ENCODE results near the gene EXO5. TPM values are rescaled to one million over a fixed set of nuclear protein-coding genes. Genes with fewer than 3 reads are reported as not detected.
A peak's percentile ranks its signal among the peaks of the same experiment; 100 is the strongest.

The EXO5 gene
- 1 to 10 TPM; 6.6 to 9.2 TPM for total RNA-seq
- polyA plus RNA-seq, result 1 to 10 TPM; 3.5 to 4.1 TPM

- under 1% methylated on average over 76 of the region's 76 CpGs for WGBS
- peak within 1 kb of the TSS; percentile 54 to 75 for H3K27ac ChIP-seq (ENCODE audit: low read depth in 1 of 2, low read length in 2 of 2)
- peak within 1 kb of the TSS; percentile 56 to 79 for H3K9ac ChIP-seq (ENCODE audit: low read depth in 1 of 2, low read length in 2 of 2)
- H3K36me3 ChIP-seq (ENCODE audit: control insufficient read depth in 4 of 4, insufficient read depth in 3 of 4, low read depth in 1 of 4, low read length in 3 of 4), result peaks cover 0 to 3% (median 1%) of the 10 kb centered on the region in 4 donors
- peaks cover 0 to 9% (median 3%) of the 10 kb centered on the region in 4 donors for H3K4me1 ChIP-seq (ENCODE audit: control insufficient read depth in 4 of 4, insufficient read depth in 4 of 4, low read length in 3 of 4)
- H3K27me3 ChIP-seq (ENCODE audit: control insufficient read depth in 4 of 4, insufficient read depth in 4 of 4, low read length in 3 of 4), result no peaks in the 10 kb centered on the region
- TF ChIP-seq ZBTB33 (IDR thresholded peaks at IDR 0.05) (peak; percentile 96), NR2F2 (IDR thresholded peaks at IDR 0.05) (no peak), RXRA (IDR thresholded peaks at IDR 0.05) (peak; percentile 1 to 4), GABPA (IDR thresholded peaks at IDR 0.05 in 1 of 2, conservative IDR thresholded peaks at IDR 0.05 in 1 of 2) (peak in 1 of 2 donors; percentile 69), MAX (IDR thresholded peaks at IDR 0.05) (peak; percentile 46), TAF1 (conservative IDR thresholded peaks at IDR 0.05) (peak; percentile 83), REST (IDR thresholded peaks at IDR 0.05) (peak; percentile 31), YY1 (IDR thresholded peaks at IDR 0.05) (peak; percentile 76), FOXA2 (IDR thresholded peaks at IDR 0.05) (no peak), HNF4A (conservative IDR thresholded peaks at IDR 0.05) (peak; percentile 18 to 35), RAD21 (IDR thresholded peaks at IDR 0.05) (peak; percentile 20 to 31)
- H3K9me3 ChIP-seq (ENCODE audit: control insufficient read depth in 4 of 4, low read length in 3 of 4), result peaks cover 4 to 13% (median 8%) of the 10 kb centered on the region in 4 donors
- DNase-seq (ENCODE audit: low spot score), result peak; percentile 87
- peak within 1 kb of the TSS; percentile 73 to 95 (median 92) for H3K4me3 ChIP-seq (ENCODE audit: low read depth in 1 of 3, low read length in 3 of 3)
Measured at GRCh38 chr1:40508375-40509341, at the start of gene EXO5. Gene EXO5, plus strand, starts transcription at chr1:40508767. Its CDS starts 5,778 bp downstream, at chr1:40514545.

GRCh38 chr1:40462956-40463590 lies 45.5 kb upstream of the EXO5 start:
- no peaks in the 10 kb centered on the region for H3K27me3 ChIP-seq (ENCODE audit: control insufficient read depth in 4 of 4, insufficient read depth in 4 of 4, low read length in 3 of 4)
- WGBS, result 95% methylated on average over 3 of the region's 3 CpGs
- no peak overlapping the region for H3K27ac ChIP-seq (ENCODE audit: low read depth in 1 of 2, low read length in 2 of 2)
- H3K4me3 ChIP-seq (ENCODE audit: low read depth in 1 of 3, low read length in 3 of 3), result peak overlapping the region in 1 of 3 donors; percentile 15
- H3K4me1 ChIP-seq (ENCODE audit: control insufficient read depth in 4 of 4, insufficient read depth in 4 of 4, low read length in 3 of 4), result no peaks in the 10 kb centered on the region
- H3K36me3 ChIP-seq (ENCODE audit: control insufficient read depth in 4 of 4, insufficient read depth in 3 of 4, low read depth in 1 of 4, low read length in 3 of 4), result peaks cover 0 to 28% (median 5%) of the 10 kb centered on the region in 4 donors
- DNase-seq (ENCODE audit: low spot score), result no peak
- peaks cover 30 to 83% (median 53%) of the 10 kb centered on the region in 4 donors for H3K9me3 ChIP-seq (ENCODE audit: control insufficient read depth in 4 of 4, low read length in 3 of 4)
- H3K9ac ChIP-seq (ENCODE audit: low read depth in 1 of 2, low read length in 2 of 2), result no peak overlapping the region
- no peak for TF ChIP-seq EGR1 (IDR thresholded peaks at IDR 0.05; ENCODE audit: low read depth in 2 of 2)
- TF ChIP-seq CTCF (IDR thresholded peaks at IDR 0.05; ENCODE audit: low read depth, low read length, missing input control), result no peak
- TF ChIP-seq FOXA2 (IDR thresholded peaks at IDR 0.05), result no peak
- TF ChIP-seq TAF1 (conservative IDR thresholded peaks at IDR 0.05), result no peak
- no peak for TF ChIP-seq YY1 (IDR thresholded peaks at IDR 0.05)
- TF ChIP-seq SP1 (IDR thresholded peaks at IDR 0.05), result no peak
- TF ChIP-seq ATF3 (IDR thresholded peaks at IDR 0.05), result no peak

All from liver (tissue), 9 donors.